Epidermal melanocyte (primary cell): ENCODE measurements around the gene ACSF3.

Experiments
- DNase-seq: peaks from one replicate; pipeline ENCODE4 v3.0.0; 2011; ENCODE audit warnings: low spot score; ENCODE audit not compliant: insufficient read length

Gene ACSF3

DNA sequence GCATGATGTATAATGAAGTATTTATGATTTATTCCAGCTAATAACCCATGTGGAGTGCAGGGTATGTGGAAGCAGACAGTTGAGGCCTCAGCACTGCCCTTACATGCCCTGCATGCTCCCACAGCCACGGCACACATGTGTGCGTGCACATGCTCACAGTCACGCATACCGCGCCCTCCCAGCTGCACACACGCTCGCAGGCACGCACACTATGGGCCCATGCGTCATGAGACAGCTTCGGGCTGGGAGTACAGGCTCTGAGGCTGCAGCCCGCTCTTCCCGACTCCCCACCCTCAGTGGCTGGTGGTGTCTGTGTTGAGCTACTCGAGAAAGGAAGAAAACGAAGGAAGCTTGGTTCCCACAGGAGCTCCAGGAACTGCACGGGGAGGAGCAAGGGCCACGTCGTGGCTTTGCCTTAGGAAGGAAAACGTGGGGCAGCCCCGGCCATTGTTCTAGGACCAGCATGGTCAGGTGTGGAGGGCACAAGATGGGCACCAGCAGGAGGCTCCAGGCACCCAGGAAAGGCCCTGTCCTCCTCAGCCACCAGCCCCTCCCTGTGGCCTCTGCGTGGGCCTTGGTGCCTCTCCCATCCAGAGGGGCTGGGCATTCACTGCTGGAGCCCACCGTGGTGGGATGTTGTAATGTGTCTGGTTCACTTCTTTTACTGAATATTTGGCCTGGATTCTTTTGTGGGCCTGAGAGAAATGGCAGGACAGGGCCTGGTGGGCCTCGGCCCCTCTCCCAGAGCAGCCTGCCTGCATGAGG, 50.4 kb downstream of the ACSF3 start:
- no peak for DNase-seq

DNA sequence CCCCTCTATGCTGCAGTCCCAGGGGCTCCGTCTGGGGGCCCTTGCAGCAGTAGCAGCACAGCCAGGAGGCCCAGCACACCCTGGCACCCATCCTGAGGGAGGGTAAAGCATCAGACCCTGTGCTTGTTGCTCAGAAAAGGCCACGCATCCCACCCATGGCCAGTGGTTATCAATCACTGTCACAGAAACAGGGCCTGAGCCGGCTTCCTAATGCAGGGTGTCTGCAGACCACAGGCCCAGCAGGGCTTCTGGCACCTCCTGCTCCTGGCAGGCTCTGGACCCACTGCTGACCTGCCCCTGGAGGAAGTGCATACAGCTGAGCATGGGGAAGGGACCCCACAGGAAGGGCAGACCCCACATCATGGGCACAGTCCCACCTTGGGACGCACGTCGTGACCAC, 51.0 kb downstream of the ACSF3 start:
- DNase-seq, result no peak

DNA sequence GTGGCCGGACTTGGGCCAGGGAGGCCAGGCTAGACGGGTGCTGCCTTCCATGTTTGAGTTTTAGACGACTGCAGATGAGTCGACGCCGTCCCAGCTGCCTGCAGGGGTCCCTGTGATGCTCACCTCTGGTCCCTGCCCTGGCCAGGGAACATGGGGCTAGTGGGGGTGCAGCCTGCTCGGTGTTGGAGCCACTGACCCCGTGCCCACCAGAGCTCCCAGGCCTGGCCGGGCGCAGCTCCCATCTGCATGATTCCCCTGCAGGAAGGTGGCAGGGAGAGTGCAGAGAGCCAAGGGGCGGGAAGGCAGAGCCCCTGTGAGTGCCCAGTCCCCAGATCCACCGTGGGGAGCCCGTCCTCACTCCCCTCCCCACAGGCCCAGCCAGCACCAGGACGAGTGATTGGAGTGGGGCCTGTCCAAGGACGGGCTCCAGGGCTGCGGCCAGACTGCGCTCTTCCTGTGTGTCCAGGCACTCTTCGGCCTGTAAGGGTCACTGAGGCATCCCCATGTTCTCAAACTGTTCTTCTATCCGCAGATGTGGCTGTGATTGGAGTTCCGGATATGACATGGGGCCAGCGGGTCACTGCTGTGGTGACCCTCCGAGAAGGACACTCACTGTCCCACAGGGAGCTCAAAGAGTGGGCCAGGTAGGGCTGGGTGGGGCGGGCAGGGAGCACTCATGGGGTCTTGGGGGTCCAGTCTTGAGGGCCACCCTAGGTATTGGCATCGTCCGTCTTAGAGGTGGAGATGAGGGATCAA, 51.9 kb downstream of the ACSF3 start:
- no peak for DNase-seq

DNA sequence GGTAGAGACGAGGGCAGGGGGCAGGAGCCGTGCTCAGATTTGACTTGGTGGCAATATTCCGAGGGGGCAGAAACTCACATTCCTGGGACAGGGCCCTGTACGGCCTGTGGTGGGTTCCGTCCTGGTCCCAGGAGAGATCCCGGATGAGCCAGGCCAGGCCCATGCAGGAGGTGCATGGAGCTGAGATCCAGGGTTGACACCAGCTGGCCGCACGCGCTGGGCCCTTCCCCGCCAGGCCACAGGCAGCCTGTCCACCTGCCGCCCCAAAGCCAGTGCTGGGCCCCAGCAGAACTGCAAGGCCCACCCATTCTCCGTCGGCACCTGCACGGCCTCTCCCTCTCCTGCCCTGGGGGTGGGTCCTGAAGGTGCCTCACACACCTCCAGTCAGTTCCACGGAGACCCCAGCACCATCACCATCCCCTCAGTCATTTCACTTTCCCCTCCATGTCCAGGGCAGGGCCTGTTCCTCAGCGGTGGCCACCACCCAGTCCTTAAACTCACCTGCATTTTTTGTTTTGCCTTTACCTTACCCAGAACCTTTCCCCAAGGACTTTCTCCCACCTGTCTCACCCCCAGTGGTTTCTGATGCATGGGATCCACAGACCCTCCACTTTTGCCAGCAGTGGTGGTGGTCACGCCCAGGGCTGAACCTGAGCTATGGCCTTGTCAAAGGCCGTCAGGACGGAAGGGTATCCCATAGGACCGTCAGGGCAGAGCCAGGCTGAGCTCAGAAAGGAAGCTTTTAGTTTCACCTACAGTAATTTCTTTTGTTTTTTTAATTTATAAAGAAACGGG, 52.8 kb downstream of the ACSF3 start:
- DNase-seq, result no peak

DNA sequence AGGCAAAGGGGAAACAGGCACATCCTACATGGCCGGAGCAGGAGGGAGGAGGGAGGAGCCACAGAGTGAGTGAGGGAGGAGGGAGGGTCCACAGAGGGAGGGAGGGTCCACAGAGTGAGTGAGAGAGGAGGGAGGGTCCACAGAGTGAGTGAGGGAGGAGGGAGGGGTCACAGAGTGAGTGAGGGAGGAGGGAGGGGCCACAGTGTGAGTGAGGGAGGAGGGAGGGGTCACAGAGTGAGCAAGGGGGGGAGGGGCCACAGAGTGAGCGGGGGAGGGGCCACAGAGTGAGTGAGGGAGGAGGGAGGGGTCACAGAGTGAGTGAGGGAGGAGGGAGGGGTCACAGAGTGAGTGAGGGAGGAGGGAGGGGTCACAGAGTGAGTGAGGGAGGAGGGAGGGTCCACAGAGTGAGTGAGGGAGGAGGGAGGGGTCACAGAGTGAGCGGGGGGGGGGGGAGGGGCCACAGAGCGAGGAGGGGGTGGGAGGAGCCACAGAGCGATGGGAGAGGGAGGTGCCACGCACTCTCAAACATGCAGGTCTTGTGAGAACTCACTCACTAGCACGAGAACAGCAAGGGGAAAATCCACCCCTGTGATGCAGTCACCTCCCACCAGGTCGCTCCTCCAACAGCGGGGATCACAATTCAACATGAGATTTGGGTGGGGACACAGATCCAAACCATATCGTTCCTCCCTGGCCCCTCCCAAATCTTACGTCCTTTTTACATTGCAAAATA, 53.6 kb downstream of the ACSF3 start:
- no peak for DNase-seq

DNA sequence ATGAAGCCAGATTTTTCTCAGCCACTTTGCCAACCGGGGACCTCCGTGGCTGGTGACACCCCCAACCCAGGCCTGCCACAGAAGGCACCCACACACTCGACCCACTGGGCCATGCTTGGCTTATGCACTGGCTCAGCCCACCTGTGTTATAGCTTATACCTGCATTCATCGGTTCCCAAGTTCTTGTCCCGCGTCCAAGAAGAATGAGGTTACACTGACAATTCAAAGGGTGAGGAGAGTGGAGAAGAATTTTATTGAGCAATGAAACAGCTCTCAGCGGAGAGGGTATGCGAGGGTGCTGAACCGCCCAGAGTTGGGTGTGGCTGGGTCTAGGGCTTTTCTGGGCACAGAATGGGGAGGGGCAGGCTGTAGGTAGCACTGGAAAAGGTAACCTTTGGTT, 55.7 kb downstream of the ACSF3 start:
- no peak for DNase-seq

DNA sequence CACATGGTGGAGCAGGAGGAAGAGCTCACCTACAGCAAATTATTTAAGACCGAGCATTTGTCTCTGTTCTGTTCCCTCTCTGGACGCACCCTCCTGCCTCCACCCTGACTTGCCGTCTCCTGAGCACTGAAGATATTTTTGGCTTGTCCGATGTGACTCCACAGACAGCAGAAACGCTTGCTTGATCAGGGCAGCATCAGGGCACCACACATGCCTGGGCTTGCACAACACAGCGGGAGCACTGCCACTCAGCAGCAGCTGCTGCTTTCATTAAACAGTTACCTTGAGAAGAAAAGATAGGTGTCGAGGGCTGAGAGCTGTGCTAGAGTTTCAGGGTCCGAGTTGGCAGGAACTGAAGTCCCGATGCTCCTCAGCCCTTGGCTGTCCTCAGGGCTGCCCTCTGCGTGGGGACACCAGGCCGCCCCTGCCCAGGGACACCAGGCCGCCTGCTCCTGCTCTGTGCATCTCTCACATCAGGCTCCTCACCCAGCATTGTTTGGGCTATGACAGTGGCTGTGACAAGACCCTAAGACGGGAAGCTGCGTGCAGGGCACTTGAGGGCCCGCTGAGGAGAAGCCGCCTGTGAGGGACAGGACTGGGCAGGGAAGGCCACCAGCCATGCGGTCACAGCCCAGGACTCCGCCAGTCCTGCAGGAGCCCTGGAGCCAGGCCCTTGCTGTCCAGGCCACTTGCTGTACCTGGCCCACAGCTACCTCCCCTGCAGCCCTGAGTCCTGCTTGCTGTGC, 56.6 kb downstream of the ACSF3 start:
- no peak for DNase-seq

DNA sequence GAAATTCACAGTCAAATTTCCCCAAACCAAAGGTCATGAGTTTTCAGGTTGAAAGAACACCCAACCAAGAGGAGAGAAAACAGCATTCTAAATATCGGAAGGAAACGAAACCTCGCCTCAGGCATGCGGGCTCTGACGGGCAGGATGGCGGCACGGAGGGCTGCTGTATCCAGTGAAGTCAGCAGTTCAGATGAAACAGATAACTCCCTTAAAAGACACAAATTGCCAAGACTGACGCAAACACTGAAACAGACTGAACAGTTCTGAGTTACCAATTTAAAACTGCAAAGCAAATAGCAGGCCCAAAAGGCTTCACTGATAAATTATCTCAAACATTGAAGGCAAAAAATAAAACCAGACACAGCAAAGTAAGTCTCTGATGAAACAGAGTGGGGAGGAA, 57.3 kb downstream of the ACSF3 start:
- peak; percentile 94 for DNase-seq

DNA sequence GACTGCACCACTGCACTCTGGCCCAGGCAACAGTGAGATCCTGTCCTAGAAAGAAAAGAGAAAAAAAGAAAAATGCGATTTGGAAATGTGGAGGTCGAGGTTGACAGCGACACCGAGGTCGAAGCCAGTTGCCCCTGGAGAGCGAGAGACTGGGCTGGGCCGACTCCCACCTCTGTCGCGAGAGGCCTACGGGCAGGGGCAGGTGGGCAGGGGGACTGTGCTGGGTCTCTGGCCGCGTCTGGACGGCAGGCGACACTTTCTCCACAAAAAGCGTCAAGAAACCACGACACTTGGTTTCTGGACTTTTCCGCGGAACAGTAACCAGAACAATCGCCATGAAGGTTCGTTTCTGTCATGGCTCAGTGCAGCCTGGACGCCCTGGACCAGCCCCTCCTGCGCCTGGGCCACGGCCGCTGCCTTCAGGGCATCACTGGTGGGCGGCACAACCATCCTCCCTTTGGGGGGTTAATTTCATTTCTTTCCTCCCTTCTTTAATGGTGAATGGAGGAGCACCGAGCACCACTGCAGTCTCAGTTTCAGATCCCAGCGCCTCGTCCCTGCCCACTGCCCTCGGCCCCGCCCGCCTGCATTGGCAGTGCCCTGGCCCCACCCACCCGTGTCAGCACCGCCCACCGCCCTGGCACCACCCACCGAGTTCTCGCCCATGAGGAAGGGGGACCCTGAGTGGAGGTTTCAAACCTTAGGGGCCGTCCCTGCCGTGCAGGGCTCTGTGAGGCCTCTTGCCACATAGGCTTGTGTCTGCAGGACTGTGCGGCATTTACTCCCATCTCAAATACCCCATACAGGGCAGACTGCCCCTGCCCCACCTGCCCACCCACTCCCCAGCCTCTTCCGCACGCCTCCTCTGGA, 59.4 kb downstream of the ACSF3 start:
- no peak for DNase-seq

DNA sequence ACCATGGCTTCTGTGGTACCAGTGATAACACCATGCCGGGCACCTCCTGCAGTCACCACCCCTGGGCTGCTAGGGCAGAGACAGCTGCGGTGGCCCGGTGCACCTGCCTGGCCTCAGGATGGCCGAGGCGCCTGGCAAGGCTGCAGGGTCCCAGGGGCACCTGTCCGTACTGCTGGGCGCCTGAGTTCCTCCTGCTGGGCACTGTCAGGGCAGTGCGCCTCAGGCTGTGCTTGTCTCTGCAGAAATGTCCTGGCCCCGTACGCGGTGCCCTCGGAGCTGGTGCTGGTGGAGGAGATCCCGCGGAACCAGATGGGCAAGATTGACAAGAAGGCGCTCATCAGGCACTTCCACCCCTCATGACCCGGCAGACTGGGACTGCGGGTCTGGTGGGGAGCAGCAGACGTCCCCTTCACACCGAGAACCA, 60.2 kb downstream of the ACSF3 start:
- no peak for DNase-seq

DNA sequence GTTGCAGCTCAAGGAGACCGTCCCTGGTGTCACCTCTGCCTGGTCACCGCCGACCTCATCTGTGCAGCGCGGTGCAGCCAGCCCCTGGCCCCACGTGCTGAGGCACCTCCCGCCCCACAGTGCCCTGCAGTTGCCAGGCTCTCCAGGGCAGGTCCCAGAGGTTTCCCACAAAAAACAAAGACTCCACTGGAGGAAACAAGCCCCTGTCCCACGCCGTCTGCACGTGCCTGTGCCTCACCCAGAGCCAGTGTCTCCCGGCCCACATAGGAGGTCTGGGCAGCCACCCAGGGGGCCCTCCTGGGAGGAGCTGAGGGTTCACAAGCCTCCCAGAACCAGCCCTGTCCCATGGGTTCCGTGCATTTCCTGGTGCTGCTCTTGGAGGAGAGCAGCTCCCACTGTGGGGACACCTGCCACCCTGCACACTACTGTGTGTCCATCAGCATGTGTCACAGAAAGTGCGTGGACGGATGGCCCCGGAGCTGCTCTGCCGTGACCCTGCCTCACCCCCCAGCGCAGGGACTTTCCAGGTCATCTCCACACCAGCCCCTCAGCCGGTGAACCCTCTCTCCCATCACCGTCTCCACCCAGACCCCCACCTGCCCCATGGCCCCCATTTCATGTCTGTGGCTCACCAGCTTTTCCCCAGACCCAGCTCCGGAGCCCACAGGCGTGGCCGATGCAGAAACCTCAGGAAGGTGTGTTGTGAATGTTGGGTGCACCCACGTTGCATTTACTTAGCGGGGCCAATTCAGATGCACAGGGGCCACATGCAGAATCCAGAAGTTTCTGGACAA, 60.9 kb downstream of the ACSF3 start:
- DNase-seq, result no peak

DNA sequence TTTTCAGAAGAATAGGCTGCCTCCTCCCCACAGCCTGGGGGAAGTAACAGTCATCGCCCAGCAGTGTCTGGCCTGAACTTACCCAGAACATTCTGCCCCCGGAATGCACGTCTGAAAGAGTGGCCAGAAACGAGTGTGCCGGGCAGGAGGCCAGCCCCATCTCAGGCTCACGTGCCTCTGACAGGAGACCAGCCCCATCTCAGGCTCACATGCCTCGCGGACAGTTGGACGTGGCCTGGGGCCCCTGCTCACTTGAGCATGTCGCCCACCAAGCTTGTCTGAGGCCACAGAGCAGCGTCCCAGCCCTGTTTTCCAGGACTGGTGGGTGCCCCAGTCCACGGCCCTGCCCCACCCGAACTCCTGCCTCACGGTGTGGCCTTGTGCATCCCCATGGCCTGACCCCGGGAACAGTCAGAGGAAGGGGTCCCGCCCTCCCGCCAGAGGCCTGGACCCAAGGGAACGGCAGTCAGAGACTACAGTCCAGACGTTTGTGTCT, 61.6 kb downstream of the ACSF3 start:
- peak; percentile 45 for DNase-seq

DNA sequence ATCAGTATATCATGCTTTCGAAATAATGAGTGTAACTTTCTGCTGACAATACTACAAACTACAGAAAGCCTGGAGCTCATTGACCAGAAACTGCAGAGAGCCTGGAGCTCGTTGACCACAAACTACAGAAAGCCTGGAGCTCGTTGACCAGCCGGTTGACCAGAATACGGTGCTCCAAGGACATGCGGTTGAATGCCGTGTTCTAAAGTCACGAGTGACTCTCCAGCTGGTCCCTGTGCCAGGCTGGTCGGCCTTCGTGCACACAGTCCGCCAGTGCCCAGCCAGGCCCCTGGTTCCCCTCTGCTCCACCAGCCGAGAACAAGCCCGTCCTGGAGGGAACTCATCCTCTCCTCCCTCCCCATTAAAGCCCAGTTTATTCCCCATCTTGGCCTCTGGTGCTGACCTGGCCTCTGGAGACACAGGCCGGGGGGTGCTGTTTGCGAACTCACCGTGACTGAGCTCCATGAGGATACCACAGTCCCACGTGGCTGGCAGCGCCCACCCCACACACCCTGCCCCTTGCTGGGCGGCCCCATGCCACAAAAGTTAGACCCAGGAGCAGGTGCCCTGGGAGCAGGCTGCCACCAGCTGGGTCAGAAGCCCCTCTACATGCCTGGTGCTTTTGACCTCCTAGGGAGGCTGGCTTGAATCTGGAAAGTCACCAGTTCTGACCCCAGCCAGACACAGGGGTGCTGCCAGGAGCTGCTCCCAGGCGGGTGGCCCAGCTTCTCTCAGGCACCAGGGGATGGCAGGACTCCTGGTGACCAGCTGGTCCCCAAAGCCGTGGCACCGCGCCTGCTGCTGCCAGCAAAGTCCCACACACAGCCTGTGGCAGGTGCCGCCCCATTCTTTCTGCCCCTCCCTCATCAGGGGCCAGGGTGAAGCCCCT, 62.4 kb downstream of the ACSF3 start:
- peak; percentile 40 for DNase-seq

DNA sequence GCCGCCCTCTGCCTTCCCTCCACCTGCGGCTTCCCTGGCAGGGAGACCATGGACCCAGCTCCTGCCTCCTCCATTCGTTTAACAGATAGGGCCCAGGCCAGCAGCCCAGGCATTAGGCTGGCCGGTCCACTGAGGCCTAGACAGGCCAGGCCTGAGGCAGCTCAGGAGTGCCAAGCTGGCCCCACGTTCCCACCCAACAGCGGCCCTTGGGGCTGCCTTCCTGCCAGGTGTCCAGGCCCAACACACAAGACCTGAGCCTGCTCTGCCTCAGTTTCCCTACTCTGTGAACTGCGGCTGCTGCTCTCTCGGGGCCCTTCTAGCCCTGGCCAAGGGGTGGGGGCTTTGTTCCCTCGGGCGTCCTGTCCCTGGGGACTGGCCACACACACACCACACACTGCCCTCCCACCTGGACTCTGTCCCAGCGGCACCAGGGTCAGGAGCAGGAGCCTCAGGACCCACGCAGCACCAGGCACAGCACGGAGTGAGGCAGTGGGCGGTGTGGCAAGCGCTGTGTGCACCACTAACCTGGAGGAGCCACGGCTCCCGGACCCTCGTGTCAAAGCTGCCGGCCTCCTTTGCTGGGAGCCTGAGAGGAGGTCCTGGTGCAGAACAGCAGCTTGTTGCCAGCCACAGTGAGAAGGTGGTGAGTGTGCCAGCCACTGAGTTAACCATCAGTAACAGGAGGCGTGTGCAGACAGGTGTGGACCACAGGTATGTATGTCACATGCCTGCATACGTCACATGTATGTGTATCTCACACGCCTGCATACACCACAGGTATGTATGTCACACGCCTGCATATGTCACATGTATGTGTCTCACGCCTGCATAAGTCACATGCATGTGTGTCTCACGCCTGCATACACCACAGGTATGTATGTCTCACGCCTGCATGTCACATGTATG, 63.3 kb downstream of the ACSF3 start:
- DNase-seq, result no peak

DNA sequence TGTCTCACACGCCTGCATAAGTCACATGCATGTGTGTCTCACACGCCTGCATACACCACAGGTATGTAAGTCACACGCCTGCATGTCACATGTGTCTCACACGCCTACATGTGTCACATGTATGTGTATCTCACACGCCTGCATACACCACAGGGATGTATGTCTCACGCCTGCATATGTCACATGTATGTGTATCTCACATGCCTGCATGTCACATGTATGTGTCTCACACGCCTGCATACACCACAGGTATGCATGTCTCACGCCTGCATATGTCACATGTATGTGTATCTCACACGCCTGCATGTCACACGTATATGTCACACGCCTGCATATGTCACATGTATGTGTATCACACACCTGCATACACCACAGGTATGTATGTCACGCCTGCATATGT, 64.1 kb downstream of the ACSF3 start:
- no peak for DNase-seq

DNA sequence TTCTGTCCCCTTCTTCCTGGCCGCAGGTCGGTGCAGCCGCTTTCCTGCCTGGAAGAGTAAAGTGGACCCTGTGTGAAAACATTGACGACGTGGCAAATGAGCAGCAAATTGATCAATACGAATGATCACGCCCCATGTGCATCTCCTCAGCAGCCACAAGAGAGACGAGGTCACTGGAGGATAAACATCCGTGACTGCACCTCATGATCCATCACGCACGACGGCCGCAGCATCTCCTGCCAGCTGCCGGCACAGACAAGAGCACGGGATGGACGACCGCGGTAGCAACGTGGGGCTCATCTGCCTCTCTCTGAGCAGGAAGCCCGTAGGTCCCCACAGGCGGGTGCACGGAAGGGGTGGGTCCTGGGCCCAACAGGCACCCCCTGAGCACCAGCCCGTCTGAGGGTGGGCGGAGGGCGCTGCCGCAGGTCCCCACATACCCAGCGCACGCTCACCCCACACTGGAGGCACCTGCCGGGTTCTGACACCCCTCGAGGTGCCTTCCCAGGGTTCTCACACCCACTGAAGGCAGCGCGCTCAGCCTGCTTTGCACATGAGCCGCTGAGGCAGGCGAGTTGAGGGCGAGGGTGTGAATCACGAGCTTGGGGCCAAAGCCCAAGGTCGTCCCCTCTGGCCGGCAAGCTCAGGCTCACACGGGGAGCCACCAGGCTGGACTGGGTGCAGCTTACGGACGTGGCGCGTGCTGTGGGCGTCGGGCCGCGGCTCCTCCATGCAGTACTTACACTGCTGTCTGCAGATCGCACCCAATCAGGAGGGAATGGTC, 65.6 kb downstream of the ACSF3 start:
- no peak for DNase-seq
